HG03103 (cell line): ENCODE results near the gene AKR7A2.
A peak's percentile ranks its signal among the peaks of the same experiment; 100 is the strongest.

Source experiments
- ATAC-seq: cut with Tn5 transposase; IDR thresholded peaks from one replicate; pipeline ENCODE4 v1.9.1; 2021; ENCODE audit warnings: low read depth; ENCODE audit not compliant: unreplicated experiment

AKR7A2 gene

DNA sequence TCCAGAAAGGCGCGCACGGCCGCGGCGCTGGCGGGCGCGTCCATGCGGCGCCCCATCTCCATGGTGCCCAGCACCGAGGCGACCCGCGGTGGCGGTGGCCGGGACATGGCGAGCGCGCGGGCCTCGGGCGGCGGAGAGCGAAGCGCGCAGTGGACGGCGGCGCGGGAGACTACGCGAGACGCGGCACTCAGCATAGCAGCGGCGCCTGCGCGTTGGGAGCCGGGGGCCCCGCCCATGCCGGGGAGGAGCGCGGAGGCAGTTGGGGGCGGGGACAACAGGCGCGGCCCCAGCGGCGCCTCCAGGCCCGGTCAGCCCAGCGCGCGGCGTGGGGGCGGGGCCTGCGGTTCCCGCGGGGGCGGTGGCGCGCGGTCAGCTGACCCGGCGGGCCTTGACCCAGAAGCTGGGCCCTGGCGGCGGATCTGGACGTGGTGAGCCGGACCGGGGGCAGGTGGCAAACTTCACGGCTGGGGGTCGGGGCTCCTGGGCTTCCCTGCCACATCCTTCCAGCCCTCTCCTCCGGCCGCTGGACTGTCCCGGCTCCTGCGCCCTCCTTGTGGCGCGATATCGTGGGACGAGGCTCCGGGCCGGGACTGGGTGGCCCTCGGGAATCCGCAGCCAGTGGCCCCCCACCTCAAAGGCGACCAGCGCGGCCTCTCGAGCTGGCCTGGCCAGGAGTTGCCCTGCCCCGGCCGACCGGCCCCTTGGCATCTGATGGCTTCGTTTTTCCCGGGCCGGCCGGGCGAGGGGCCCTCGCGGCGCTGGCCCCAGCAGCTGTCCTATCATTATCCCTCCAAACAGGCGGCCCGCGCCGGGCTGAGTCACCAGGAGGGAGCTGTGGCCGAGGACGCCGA, at the start of gene AKR7A2, which contains the start of gene SLC66A1:
AKR7A2 (minus strand) TSS at position 214 of the 851 bp plus-strand sequence; CDS start at position 194, 20 bp downstream.
SLC66A1 (plus strand) TSS at position 396 of the 851 bp plus-strand sequence. CDS start 5,352 bp downstream, outside the sequence.
- peak; percentile 63 for ATAC-seq

DNA sequence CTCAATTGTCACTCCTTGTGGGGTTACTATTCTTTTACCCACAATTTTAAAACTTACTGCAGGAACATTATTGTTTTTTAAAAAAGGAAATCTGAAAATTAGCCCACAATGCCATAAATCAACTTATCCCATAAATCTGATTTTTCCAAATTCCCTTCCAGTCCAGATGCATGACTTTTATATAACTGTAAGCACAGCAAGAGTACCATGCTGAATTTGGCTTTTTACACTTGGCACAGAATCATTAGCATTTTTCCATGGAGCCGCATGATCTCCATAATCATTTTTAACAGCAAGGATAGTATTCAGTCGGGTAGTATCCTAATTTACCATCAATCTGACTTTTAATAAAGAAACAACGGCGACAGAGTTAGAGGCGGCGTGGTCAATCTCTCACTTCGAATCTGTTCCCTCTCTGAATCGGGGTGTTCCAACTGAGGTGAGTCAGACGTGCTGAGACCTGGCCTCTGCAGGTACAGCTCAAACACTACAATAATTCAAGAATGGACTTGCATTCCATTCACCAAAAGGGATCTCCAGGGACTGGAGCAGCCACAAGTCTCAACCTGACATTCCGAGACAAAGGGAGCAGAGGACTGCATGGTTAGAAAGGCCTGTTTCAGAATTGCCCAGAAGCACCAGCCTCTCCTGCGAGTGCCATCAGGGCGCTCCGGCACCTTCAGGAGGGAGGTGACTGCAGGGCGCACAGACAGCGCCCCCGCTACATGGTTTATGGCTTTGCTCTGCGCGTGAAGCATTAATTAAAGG, 49.1 kb upstream of the AKR7A2 start:
- no peak for ATAC-seq

DNA sequence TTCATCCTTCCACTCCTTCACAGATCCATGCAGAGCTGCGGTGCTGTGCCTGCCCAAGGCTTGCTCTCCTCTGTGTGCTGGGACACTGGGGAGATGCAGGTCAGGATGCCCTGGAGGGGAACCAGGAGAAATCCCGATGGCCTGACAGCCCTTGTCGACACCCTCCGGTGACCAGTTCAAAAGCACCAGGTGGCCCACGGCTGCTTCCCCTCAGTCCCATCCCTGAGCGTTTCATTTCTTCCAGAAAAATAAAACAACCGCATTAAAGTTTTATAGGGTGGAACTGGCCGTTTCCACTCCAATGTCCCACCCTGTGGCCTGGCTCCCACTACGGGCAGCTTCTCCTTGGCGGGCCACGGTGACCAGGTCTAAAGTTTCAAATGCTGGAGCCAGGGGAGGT, 48.5 kb upstream of the AKR7A2 start:
- ATAC-seq = no peak

DNA sequence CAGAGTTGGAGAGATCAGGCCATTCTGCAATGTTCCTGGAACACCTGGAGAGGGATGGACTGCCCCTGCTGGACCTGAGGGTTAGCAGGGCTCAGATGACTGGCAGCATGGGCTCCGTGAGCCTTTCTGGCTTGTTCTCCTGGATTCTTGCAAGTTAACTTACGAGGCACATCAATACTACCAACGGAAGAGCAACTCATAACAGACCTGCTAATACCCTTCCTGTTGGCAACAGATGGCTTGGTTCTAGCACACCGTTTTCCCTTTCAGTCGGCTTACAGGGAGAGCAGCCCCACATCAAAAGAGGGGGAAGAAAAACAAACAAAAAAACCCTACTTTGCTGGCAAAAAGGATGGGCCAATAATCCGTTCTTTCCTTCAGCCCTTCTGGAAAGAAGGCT, 48.1 kb upstream of the AKR7A2 start:
- no peak for ATAC-seq

DNA sequence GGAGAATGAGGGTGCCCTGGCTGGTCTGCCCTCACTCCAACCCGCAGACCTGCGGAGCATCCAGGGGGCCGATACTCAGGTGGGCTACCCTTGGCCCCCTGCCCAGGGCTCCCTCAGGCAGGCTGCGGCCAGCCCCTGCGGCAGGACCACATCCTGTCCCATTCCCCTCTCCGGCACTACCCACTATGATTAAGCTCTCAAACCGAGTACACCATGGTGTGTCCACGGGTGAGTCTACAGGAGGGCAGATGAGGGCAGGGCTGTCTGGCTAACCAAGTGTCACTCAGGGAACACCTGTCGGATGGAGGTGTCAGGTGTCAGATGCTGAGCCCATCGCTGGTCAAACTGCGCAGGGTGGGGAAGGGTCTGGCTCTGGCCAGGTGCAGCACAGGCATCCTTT, 47.4 kb upstream of the AKR7A2 start:
- no peak for ATAC-seq

DNA sequence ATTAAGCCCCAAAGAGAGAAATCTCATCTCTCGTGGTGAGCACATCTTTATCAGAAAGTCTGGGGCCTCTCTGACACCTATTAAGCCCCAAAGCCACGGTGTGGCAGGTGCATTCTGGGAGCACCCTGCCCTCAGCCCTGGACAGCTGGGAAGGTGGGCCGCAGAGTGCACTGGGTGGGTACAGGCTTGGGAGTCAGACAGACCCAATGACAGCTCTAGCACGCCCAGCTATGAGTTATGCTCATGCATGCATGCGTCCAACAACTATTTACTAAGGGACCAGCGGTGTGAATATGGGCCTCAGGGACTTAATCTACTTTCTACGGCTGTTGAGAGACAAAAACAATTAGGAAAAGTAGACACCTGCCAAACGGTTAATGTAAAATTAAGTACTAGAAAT, 46.8 kb upstream of the AKR7A2 start:
- ATAC-seq = no peak

DNA sequence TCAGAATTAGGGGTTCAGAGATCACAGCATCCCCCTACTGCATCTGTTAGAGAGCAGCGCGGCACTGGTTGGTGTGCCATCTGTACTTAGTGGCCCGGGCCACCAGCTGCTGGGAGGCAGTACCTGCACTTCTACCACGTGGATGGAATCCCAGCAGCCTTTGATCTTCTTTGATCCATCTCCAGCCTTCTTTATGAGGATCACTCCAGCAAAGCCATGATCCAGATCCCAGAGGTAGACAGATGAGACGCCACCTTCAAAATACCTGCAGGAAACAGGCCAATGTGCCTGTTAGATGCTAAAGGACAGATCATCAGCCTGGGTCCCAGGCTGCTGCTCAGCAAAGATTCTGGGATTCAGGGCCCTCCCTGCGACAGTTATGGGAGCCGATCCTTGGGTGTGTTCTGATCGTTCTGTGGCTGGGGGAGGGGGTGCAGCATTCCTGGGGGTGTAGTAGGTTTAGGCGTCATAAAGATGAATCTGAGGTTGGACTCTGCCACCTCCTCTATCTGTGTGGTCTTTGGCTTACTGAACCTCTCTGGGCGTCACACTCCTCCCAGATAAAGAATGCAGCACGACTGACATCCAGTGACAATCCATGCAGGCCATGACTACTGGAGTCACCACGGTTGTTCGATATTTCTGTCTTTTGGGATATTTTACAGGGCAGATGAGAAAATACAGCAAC, 45.5 kb upstream of the AKR7A2 start:
- ATAC-seq = no peak

DNA sequence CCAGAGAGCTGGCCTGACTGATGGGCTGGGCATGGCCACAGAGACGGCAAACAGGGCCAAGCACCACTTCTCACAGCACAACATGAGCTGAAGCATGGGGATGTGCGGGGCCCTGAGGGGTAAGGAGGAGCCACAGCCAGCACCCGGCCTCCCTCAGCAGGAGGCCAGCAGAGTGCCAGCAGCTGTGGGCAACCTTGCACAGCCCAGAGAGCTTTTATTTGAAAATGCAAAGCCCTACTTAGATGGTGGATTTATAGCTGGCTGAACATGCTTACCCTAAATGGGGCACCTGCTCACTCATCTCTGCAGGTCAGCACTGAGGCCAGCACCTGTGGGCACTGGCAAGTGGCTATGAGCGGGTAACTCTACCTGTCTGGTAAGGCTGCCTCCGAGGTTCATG, 44.3 kb upstream of the AKR7A2 start:
- no peak for ATAC-seq

DNA sequence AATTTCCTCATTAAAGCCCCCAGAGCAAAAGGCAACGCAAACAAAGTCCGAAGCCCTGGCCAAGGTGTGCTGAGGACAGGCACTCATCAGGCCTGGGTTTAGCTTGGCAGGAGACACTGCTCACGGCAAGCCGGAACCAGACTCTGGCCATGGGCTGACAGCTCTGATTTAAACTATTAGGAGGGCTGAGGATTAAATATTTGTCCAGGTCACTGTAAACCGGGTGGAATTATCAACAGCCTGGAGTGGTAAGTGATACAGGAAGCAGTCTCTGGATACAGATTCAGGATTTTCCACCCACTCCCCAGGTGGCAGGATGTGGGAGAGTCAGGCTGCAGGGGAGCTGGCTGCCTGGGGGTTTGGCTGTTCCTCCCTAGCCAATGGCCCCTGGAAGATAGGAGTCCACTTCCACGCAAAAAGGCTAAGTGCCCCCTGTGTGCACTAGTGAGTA, 42.6 kb upstream of the AKR7A2 start:
- ATAC-seq = no peak

DNA sequence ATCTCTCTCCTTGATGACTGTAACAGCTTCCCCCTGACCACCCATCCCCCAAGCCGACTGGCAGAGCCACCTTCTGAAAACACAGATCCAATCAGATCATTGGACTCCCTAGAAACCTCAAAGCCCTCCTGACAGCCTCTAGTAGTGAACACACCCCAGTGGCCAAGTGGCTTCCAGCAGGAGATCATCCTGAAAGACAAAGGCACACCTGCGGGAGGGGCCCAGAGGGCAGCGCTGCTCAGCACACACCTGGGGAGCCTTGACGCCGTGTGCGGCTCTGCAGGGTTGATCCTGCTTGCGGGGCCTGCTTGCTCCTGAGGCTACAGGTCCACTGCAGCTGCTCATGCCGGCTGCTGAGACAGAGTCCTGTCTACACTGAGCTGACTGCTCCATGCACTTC, 41.7 kb upstream of the AKR7A2 start:
- no peak for ATAC-seq

DNA sequence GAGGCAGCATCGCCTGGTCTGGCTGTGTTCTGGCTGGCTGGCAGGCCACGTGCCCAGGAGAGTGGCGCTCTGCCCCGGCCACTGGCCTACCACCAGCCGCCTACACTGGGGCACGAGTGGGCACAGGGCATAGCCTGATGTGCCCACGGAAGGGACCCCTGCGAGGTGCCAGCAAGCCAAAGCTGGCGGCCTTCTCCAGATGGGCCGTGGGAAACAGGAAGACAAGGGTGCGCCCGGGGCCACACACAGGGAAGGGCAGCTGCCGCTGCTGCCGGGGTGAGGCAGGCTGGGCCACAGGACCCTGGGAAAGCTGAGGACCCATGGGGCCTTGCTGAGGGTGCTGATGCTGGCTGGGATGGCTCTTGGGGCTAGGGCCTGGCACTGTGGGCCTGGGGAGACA, 40.9 kb upstream of the AKR7A2 start:
- ATAC-seq = no peak

DNA sequence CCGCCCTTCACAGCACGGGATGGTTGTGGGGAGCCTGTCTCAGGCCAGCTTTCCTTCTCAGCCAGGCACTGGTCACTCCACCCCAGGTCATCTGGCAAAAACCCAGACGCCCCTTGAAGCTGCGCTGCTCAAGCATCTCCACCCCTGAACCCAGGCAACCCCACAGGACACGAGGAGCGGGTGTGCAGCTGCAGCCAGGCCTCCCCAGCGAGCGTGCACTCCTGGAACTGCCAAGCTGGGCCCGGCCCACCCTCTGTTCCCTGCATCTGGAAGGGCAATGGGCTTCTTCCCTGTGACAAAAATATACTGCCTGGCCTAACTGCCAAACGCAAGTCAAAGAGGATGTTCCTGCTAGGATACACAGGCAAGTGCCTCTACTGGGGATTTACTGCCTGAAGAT, 39.9 kb upstream of the AKR7A2 start:
- no peak for ATAC-seq

DNA sequence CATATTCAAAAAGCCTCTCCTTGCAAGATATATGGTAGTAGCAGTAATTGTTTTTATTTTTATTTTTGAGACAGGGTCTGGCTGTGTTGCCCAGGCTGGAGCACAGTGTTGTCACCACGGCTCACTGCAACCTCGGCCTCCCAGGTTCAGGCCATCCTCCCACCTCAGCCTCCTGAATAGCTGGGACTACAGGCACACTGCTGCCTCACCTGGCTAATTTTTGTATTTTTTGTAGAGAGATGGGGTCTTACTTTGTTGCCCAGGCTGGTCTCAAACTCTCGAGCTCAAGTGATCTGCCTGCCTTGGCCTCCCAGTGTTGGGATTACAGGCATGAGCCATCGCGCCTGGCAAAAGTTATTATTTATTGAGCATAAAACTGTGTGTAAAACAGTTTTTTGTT, 38.6 kb upstream of the AKR7A2 start:
- ATAC-seq = no peak

DNA sequence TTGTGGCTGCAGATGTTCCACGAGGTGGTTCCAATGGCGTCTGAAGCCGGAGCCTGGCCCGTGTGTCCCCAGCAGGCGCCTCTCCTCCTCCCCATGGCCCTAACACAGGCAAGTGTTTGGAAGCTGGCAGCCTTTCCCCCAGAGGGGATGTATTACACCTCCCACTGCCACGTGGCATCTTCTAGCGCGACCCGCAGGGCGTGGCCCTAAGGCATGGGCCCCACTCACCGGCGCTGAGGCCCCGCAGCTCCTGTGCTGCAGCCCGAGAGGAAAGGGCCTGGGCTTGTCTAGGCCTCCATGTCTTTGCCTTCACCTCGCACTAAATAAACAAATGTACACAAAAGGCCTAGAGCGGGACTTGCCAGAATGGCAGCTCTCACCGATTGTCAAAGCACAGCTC, 38.1 kb upstream of the AKR7A2 start:
- ATAC-seq = no peak

DNA sequence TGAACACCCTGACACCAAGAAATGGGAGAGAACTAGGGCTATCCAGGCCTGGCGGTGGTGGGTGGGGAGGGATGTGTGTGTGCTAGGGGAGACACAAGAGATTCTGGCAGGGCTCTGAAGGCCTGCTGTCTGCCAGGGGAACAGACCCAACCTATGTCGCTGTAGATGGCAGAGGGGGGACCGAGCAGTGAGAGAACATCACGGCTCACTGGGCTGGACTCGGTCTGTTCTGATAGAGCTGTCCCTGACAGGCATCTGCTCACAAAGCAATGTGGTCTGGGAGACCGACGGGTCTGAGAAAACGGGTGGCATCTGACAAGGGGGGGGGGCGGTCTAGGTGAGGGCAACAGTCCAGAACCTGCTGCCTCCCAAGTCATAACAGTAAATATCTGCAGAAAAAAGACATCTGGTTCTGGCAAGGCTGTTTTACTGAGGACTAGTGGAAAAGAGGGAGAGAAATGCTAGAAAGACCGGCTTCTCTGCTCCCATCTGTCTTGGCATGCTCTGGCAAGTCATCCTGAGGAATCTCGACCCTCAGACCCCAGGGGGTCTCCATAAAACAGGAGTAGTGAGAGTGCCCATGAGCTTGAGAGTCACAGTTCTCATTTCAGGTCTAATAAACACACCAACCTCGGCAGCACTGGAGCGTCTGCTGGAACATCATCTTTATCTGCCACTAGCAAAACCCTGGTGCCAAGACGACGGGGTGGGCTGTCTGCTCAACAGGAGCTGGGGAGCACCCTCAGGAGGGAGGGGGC, 36.7 kb upstream of the AKR7A2 start:
- ATAC-seq = no peak

DNA sequence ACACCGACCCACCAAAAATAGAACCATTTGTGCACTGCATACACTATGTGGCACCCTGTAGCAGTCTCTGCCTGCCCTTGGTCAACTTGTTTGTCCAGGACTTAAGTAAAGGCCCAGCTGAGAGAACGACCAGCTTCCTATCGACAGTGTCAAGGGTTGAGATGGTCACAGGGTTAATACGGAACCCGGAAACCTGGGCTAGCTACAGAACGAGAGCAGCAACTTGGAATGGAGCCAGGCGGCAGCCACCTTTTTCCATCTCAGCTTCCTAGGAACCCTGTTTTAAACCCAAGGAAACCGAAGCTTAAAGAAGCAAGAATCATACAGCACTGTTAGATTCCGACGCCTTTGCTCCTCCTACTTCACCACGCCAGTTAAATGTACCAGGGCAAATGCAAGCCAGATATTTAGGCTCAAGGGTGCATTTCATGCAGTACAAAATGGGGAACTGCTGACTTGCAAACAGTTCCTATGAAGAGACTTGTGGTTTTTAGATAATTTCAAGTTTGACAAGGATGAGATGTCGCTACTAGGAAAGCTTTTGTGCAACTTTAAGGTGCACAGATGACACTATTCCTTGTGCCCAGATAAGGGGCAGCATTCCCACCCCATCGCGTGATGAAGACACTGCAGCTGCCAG, 35.7 kb upstream of the AKR7A2 start:
- ATAC-seq = no peak

DNA sequence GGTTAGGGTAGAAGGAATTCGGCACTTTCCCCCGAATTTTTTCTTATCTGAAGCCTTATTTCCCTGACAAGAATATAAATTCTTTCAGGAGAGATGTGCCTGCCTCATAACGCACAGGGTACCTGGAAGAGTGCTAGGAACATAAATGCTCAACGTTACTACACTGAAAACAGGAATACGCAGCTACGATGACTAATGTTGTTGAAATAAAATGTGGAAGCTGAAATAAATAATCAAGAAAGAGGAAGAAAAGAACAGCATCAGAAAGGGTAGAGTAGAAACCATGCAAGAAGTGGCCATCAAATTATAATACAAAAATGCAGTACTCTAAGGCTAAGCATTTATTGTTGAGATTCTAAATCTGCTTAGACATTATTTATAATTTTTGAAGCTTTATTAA, 34.1 kb upstream of the AKR7A2 start:
- no peak for ATAC-seq

DNA sequence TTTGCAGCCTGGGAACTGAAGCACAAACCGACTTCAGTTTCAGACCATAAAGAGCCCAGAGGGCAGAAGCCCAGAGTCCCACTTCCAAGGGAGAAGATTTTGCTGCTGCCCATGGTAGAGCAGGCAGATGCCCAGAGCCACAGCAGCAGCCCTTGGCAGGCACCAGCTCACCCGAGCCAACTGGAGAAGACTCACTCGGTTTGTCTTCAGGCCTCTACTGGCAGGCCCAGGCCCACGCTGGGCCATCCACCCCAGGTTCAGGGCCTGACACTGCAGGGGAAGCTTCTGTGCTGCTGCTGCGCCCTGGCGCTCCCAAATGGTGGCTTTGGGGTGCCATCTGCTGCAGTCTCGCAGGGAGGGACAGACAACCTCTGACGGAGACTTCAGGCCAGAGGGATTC, 33.4 kb upstream of the AKR7A2 start:
- no peak for ATAC-seq

DNA sequence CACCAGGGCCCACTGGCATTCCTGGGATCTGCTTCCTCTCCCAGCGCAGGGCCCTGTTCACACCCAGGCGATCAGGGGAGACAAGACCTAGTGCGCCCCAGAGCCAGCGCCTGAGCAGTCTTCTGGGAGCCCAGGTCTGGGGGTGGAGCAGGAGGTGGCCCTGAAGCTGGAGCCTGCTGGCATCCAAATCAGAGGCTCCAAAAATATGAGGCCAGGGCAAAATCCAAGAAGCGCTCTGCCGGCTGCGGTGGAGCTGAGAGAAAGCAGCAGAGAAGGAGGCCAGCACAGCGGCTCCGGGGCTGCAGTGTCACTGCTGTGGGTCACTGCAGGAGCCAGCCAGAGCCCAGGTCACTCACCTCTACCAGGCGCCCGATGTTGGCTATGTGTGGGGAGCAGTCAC, 32.9 kb upstream of the AKR7A2 start:
- no peak for ATAC-seq

DNA sequence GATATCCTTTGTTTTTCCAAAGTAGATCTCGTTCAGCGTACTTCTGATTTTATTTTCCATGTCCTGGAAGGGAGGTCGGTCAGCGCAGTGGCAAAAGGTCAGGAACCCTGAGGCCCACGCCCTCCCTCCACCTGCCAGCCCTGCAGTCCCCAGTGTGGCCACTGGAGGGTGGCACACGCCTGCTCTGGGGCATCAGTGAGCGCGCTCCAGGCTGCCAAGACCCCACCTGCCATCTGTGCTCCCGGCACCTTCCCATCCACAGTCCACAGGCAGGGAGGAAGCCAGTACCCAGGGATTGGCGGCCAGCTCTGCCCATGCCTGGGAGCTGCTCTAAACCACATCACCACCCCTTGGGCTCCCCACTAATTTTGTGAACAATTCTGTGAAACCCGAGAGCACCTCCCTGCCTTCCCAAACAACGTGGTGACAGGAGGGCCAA, 32.4 kb upstream of the AKR7A2 start:
- ATAC-seq = no peak
